ENCODE measurements around the gene KRT13.
A peak's percentile ranks its signal among the peaks of the same experiment; 100 is the strongest.

Gene KRT13

GRCh38 chr17:41536741-41537613 lies 31.6 kb upstream of the KRT13 start:
- no peak for DNase-seq

DNA sequence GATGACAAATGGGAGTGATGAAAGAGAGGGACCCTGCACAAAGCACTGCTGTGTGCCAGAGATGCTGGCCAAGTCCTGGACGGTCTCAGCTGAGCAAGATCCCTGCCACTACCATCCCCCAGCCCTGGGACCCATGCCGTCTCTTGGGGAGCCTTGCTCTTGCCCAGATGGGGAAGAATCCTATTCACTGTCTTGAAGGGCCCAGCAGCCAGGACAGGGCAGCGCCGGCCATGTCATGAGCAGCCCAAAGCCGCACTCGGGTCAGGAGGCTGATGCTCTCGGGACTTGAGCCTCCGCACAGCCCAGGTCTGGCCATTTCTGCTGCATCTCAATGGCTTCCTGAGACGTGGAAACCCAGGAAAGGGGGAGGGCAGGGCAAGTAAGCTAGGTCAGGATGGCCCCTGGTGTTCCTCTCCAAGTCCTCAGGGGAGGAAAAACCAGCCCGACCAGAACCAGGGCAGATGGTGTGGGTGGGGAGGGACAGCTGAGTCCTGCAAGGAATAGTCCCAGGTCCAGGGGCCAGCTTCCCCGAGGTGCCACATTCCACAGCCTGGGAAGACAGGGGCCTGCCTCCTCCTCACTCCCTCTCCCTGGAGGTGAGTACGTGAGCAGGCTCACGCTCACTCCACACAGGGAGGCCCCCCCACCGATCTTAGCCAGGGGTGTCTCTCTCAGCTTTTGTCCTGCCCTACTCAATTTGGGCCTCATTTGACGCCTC lies 30.5 kb upstream of the KRT13 start:
- DNase-seq = no peak

DNA sequence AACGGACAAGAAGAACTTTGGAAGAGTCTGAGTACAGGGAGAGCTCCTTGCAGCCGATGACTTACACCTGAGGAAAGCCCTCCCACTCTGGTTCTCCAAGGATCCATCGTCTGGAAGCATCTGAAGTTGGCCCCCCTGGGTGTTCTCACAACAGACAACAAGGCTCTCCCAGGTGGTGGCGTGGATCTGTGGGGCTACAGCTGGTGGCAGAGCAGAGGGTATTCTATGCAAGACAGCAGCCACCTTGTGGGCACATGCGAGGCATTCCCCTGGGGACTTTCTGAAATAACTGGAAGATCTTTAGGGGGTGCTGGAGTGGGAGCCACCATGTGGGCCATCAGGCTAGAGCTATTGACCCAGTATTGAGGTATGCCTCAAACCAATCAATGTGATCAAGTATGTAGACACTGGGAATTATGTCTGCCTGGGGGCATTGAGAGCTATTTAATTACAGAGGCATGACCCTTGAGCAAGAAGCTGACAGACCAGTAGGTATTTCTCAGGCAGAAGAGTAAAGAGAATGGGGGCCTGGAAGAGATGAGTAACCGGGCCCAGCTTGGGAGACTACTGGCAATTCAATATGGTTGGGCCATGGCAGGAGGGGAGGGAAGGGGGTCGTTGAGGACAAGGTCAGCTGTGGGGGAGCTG lies 29.6 kb upstream of the KRT13 start:
- DNase-seq = no peak

- no peak for DNase-seq
These were observed 28.2 kb upstream of the KRT13 start for GRCh38 chr17:41533613-41534012.

- no peak for DNase-seq
These were observed 27.6 kb upstream of the KRT13 start for GRCh38 chr17:41532947-41533570.

DNA sequence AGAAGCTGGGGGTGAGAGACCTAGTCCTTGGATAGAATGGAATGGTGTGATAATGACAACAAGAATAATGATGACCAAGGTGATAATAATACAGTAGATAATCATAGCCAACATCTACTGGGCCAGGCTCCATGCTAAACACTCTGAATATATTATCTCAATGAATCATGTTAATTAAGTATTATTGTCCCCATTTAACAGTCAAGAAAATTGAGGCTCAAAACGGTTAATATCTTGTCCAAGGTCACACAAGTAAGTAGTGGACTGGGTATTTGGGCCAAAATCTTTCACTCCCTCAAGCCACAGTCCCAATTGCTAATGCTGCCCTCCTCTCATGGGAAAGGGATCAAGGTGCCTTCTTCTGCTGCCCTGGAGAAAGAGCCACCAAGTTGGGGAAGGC lies 26.6 kb upstream of the KRT13 start:
- DNase-seq = no peak

GRCh38 chr17:41530062-41531048 lies 24.9 kb upstream of the KRT13 start:
- DNase-seq = no peak

- DNase-seq = no peak
These were observed 24.1 kb upstream of the KRT13 start for GRCh38 chr17:41529491-41529915.

DNA sequence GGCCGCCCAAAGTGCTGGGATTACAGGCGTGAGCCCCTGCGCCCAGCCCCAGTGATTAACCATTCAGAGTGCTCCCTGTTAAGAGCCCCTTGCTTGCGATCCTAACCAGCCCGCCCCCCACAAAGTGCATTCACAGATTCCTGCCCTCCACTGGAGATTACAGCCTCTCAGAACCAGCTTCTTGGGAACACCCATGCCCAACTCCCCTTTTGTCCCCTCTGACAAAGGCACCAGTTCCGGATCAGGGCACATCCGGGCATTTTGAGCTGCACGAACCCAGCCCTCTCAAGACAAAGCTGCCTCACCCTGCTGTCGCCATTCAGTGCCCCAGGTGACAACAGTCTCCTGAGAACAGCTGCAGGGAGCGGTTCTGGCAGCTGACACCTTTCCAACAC lies 23.5 kb upstream of the KRT13 start:
- no peak for DNase-seq

DNA sequence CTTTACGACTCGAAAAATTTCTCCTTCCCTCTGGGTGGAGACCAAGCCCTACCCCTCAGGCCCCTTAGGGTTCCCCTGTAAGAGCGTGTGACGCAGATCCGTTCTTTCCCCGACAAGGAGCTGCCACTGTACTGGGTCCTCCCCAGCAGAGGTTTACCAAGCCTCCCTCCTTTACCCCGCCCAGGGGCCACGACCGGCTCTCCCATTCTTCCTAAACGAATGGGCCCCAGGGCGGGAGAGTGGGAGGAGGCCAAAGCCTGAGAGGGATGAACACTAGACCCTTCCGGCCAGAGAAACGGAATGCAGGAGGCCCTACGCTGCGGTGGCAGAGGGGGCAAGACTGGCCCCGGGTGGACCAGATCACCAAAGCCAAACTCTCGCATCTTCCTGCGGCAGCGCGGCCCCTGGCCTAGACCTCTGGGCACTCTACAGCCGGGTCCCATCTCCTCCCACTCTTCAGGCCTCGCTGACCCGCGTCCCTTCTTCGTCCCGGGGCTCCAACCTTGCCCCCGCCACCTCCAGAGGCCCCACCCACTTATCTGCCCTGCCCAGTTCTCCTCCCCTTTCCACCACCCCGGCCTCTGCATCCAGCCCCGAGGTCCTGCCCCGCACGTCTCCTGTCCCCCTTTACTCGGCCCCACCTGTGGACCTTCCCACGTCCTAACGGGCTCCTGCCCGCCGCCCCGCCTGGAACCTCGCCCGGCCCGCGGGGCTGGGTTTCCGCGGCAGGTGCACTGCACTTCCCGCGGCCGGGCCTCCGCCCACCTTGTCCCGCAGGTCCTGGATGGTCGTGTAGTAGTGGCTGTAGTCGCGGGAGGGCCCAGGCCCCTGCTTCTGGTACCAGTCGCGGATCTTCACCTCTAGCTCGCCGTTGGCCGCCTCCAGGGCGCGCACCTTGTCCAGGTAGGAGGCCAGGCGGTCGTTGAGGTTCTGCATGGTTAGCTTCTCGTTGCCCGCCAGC lies 21.9 kb upstream of the KRT13 start:
- no peak for DNase-seq

DNA sequence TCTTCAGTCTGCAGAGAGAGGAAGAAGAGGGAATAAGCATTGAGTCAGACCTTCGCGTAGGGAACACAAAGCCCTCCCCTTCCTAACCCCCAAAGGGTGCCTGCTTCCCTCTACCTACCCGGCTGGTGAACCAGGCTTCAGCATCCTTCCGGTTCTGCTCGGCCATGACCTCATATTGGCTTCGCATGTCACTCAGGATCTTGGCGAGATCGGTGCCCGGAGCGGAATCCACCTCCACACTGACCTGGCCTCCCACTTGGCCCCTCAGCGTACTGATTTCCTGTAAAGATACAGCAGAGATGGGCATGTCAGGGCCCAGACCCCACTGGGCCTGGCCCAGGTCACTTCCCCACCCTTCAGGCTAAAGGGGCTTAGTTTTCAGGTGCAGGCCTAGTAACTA lies 18.8 kb upstream of the KRT13 start:
- no peak for DNase-seq

DNA sequence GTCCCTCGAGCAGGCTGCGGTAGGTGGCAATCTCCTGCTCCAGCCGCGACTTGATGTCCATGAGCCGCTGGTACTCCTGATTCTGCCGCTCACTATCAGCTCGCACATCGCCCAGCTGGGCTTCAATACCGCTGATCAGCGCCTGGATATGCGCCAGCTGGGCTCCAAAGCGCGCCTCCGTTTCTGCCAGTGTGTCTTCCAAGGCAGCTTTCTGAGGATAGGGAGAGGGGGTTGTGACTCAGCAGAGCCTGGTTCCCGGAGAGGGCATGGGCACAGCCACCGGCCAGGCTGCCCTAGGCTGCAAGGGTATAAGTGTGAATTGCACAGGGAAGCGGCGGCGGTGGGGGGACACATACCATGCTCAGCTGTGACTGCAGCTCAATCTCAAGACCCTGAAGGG lies 18.4 kb upstream of the KRT13 start:
- no peak for DNase-seq

DNA sequence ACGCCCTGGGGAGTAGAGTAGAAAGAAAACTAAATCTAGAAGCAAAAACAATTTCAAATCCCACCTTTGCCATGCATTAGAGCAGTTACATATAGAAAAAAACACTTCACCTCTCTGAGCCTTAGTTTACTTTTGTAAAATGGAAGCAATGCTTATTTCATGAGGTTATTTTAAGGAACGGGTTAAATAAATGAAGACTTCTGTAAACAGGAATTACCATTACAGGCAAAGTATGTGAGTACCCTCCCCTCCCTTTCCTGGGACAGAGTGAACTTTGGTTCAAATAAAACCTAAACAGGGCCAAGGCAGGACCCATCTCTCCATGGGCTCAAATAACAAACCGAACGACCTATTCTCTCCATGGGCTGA lies 17.8 kb upstream of the KRT13 start:
- DNase-seq = no peak

DNA sequence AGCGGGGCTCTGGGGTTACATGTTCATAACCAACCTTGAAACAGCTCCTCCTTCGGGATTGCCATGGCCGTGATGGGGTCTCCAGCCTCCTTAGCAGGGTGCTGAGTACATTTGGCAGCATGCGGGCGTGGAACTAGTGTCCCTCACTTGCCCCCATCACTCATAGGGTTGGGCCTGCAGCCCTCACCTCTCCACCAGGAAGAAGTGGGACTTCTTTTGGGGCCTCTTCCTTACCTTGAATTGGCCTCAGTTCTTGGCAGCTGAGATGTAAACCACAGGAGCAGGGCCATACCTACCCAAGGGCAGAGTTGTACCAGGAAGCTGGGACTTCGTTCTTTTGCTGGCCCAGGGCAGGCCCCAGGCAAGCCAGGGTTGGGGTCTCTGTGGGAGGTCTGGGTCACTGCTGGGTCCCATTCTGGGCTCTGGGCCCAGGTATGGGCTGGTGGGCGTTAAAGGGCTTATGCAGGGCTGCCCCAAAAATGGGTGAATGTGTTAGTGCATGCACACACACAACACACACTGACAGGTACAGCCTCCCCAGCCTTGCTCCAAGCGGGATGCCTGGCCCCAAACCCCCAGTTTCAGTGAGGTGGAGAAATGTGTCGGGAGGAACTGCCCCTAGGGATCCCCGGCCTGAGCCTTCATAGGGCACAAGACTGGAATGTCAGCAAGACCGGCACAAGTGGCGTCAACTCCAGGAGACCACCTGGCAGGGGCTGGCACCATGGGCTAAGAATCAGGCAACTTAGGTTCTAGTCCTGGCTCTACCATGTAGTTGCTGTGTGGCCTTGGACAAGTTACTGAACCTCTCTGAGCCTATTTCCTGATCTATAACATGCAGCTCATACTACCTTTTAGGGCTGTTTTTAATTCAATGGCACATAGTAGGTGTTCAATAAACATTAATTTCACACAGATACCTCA lies 17.2 kb upstream of the KRT13 start:
- DNase-seq = no peak

- DNase-seq = no peak
These were observed 16.3 kb upstream of the KRT13 start for GRCh38 chr17:41521574-41522261.

DNA sequence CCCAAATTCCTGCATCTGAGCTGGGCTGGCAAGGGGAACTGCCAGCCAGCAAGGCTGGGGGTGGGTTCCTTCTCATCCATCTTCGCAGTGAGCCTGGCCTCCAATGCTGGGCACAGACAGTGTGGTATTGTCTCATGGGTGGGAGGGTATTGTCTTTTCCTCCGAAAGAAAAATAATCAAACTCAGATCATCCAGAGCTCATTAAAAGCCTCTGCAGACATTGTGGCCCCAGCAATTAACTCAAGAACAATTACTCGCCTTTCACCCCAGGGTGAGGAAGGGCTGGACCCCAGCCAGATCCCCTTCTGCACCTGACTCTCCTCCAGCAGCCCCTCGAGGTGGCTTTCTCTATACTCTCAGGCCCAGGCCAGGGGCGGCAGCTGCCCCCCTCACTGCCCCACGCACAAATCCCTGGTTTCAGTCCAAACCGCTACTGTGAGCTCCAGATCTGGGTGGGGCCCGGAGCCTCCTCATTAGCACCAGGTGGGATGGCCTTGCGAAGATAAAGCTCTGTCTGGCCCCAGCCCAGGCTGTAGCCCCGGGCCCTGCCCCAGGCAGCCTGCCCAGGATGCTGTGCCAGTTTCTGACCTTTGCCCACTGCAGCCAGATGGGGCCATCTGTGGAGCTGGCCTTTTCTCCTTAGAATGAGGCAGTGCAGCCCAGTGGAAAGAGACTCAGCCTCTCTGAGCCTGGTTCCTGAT lies 15.6 kb upstream of the KRT13 start:
- DNase-seq = no peak

DNA sequence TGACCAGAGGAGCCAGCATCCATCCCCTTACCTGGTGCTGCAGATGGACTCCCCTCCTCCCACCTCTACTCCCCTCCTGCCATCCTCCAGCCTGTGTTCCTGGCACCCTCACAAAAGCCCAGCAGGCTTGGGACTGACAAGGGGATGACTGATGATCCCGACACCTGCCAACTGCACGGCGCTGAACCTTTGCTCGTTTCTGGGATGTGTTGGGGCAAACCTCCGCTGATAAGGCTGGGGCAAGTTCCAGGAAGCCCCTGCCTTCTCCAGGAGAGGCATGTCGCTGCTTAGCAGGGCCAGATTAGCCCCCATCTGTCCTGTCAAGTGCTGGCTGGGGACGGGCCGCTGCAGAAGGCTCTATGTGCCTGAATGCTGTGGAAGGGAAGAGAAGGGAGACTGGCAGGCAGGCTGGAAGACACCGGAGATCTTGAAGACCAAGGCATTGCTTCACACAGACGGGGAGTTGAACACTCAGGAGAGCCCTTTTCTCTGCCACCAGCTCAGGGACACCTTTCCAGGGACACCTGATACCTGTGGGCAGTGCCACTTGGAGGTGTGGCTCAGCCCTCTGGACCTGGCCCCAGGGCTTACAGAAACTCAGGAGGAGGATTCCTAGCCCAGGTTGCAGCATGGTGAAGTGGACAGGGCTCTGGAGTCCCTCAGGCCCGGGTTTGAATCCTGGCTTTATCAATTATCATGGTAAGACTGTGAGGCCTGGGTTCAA lies 14.3 kb upstream of the KRT13 start:
- peak; percentile 6 for DNase-seq

All from NCI-H524 treated with DMSO at 0.1 percent for 48 hours (cell line).